ENCODE data around the gene NIPBL. TPM values are rescaled to one million over a fixed set of nuclear protein-coding genes. Genes with fewer than 3 reads are reported as not detected.

NIPBL gene
- polyA plus RNA-seq, 4 donors, result 10.8 to 37.5 (median 14.6) TPM

GRCh38 chr5:36939969-36940858, 63.6 kb downstream of the NIPBL start:
- peak; percentile 57 for DNase-seq
- no peak for FAIRE-seq
- Histone ChIP-seq H3K27ac (ENCODE audit: low read depth in 1 of 3, low read length in 2 of 3) (no peak overlapping the region), H3K36me3 (ENCODE audit: control insufficient read depth in 3 of 3, insufficient read depth in 2 of 3, low read depth in 1 of 3, low read length in 3 of 3) (no peaks in the 10 kb centered on the region), H3K4me3 (ENCODE audit: low read depth in 1 of 3, low read length in 3 of 3) (no peak overlapping the region), H3K27me3 (ENCODE audit: control insufficient read depth in 3 of 3, insufficient read depth in 3 of 3, low read length in 3 of 3) (no peaks in the 10 kb centered on the region), H3K4me1 (ENCODE audit: control insufficient read depth in 3 of 3, insufficient read depth in 2 of 3, low read depth in 1 of 3, low read length in 2 of 3) (peaks cover 2 to 8% (median 4%) of the 10 kb centered on the region in 3 donors), H3K9me3 (ENCODE audit: control insufficient read depth in 2 of 2, insufficient read depth in 1 of 2, low read depth in 1 of 2, low read length in 1 of 2) (no peaks in the 10 kb centered on the region)
- 34 to 55% (median 46%) methylated on average over 3 of the region's 3 CpGs for WGBS, 3 donors

- no peaks in the 10 kb centered on the region for H3K36me3 ChIP-seq (ENCODE audit: control insufficient read depth in 3 of 3, insufficient read depth in 2 of 3, low read depth in 1 of 3, low read length in 3 of 3)
- peaks cover 2 to 11% (median 4%) of the 10 kb centered on the region in 3 donors for H3K4me1 ChIP-seq (ENCODE audit: control insufficient read depth in 3 of 3, insufficient read depth in 2 of 3, low read depth in 1 of 3, low read length in 2 of 3)
- DNase-seq (no peak), FAIRE-seq (no peak)
- no peaks in the 10 kb centered on the region for H3K9me3 ChIP-seq (ENCODE audit: control insufficient read depth in 2 of 2, insufficient read depth in 1 of 2, low read depth in 1 of 2, low read length in 1 of 2)
- no peak overlapping the region for H3K27ac ChIP-seq (ENCODE audit: low read depth in 1 of 3, low read length in 2 of 3)
- no peaks in the 10 kb centered on the region for H3K27me3 ChIP-seq (ENCODE audit: control insufficient read depth in 3 of 3, insufficient read depth in 3 of 3, low read length in 3 of 3)
- WGBS, 3 donors, result 79 to 95% (median 90%) methylated on average over 1 of the region's 1 CpG
- H3K4me3 ChIP-seq (ENCODE audit: low read depth in 1 of 3, low read length in 3 of 3), result no peak overlapping the region
Measured at GRCh38 chr5:36943584-36943983, 67.0 kb downstream of the NIPBL start.

- H3K27ac ChIP-seq (ENCODE audit: low read depth in 1 of 3, low read length in 2 of 3), result no peak overlapping the region
- H3K9me3 ChIP-seq (ENCODE audit: control insufficient read depth in 2 of 2, insufficient read depth in 1 of 2, low read depth in 1 of 2, low read length in 1 of 2), result no peaks in the 10 kb centered on the region
- H3K36me3 ChIP-seq (ENCODE audit: control insufficient read depth in 3 of 3, insufficient read depth in 2 of 3, low read depth in 1 of 3, low read length in 3 of 3), result no peaks in the 10 kb centered on the region
- WGBS, 3 donors, result 43 to 79% (median 71%) methylated on average over 2 of the region's 2 CpGs
- DNase-seq (no peak), FAIRE-seq (no peak)
- H3K4me1 ChIP-seq (ENCODE audit: control insufficient read depth in 3 of 3, insufficient read depth in 2 of 3, low read depth in 1 of 3, low read length in 2 of 3), result peaks cover 2 to 11% (median 3%) of the 10 kb centered on the region in 3 donors
- no peaks in the 10 kb centered on the region for H3K27me3 ChIP-seq (ENCODE audit: control insufficient read depth in 3 of 3, insufficient read depth in 3 of 3, low read length in 3 of 3)
- H3K4me3 ChIP-seq (ENCODE audit: low read depth in 1 of 3, low read length in 3 of 3), result no peak overlapping the region
Measured at GRCh38 chr5:36944024-36944423, 67.5 kb downstream of the NIPBL start.

- H3K4me1 ChIP-seq (ENCODE audit: control insufficient read depth in 3 of 3, insufficient read depth in 2 of 3, low read depth in 1 of 3, low read length in 2 of 3), result peaks cover 0 to 5% (median 1%) of the 10 kb centered on the region in 3 donors
- 70 to 71% (median 70%) methylated on average over 4 of the region's 4 CpGs for WGBS, 3 donors
- no peaks in the 10 kb centered on the region for H3K9me3 ChIP-seq (ENCODE audit: control insufficient read depth in 2 of 2, insufficient read depth in 1 of 2, low read depth in 1 of 2, low read length in 1 of 2)
- DNase-seq (peak; percentile 45 to 65), FAIRE-seq (peak; percentile 47)
- H3K27me3 ChIP-seq (ENCODE audit: control insufficient read depth in 3 of 3, insufficient read depth in 3 of 3, low read length in 3 of 3), result no peaks in the 10 kb centered on the region
- no peak overlapping the region for H3K27ac ChIP-seq (ENCODE audit: low read depth in 1 of 3, low read length in 2 of 3)
- H3K36me3 ChIP-seq (ENCODE audit: control insufficient read depth in 3 of 3, insufficient read depth in 2 of 3, low read depth in 1 of 3, low read length in 3 of 3), result no peaks in the 10 kb centered on the region
- no peak overlapping the region for H3K4me3 ChIP-seq (ENCODE audit: low read depth in 1 of 3, low read length in 3 of 3)
Measured at GRCh38 chr5:36944607-36945225, 68.1 kb downstream of the NIPBL start.

GRCh38 chr5:36945687-36946086, 69.1 kb downstream of the NIPBL start:
- Histone ChIP-seq H3K27ac (ENCODE audit: low read depth in 1 of 3, low read length in 2 of 3) (no peak overlapping the region), H3K36me3 (ENCODE audit: control insufficient read depth in 3 of 3, insufficient read depth in 2 of 3, low read depth in 1 of 3, low read length in 3 of 3) (no peaks in the 10 kb centered on the region), H3K4me3 (ENCODE audit: low read depth in 1 of 3, low read length in 3 of 3) (no peak overlapping the region), H3K4me1 (ENCODE audit: control insufficient read depth in 3 of 3, insufficient read depth in 2 of 3, low read depth in 1 of 3, low read length in 2 of 3) (peaks cover 0 to 5% (median 2%) of the 10 kb centered on the region in 3 donors), H3K27me3 (ENCODE audit: control insufficient read depth in 3 of 3, insufficient read depth in 3 of 3, low read length in 3 of 3) (no peaks in the 10 kb centered on the region), H3K9me3 (ENCODE audit: control insufficient read depth in 2 of 2, insufficient read depth in 1 of 2, low read depth in 1 of 2, low read length in 1 of 2) (no peaks in the 10 kb centered on the region)
- no peak for DNase-seq
- no peak for FAIRE-seq

DNA sequence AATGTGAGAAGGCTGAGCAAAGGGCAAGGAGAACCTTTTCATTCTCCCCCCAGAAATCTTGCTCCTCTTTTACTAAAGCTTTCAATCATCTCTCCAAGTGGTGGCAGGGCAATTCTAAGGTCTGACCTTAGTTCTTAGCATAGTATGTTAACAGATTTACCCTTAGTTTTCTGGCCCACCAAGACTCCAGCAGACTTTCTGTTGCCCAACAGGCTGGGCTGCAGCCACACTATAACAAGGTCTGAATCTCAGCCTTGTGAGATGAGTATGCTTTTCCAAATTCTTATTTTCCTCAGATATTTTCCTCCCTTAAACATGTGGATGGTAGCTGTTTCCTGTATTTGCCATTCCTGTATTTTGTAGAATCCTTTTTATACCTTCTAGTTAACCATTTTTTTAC, 69.5 kb downstream of the NIPBL start:
- Histone ChIP-seq H3K9me3 (ENCODE audit: control insufficient read depth in 2 of 2, insufficient read depth in 1 of 2, low read depth in 1 of 2, low read length in 1 of 2) (no peaks in the 10 kb centered on the region), H3K36me3 (ENCODE audit: control insufficient read depth in 3 of 3, insufficient read depth in 2 of 3, low read depth in 1 of 3, low read length in 3 of 3) (no peaks in the 10 kb centered on the region), H3K27ac (ENCODE audit: low read depth in 1 of 3, low read length in 2 of 3) (no peak overlapping the region), H3K4me1 (ENCODE audit: control insufficient read depth in 3 of 3, insufficient read depth in 2 of 3, low read depth in 1 of 3, low read length in 2 of 3) (peaks cover 0 to 6% (median 2%) of the 10 kb centered on the region in 3 donors), H3K27me3 (ENCODE audit: control insufficient read depth in 3 of 3, insufficient read depth in 3 of 3, low read length in 3 of 3) (no peaks in the 10 kb centered on the region), H3K4me3 (ENCODE audit: low read depth in 1 of 3, low read length in 3 of 3) (no peak overlapping the region)
- no peak for FAIRE-seq
- no peak for DNase-seq

- Histone ChIP-seq H3K36me3 (ENCODE audit: control insufficient read depth in 3 of 3, insufficient read depth in 2 of 3, low read depth in 1 of 3, low read length in 3 of 3) (no peaks in the 10 kb centered on the region), H3K4me3 (ENCODE audit: low read depth in 1 of 3, low read length in 3 of 3) (no peak overlapping the region), H3K27me3 (ENCODE audit: control insufficient read depth in 3 of 3, insufficient read depth in 3 of 3, low read length in 3 of 3) (no peaks in the 10 kb centered on the region), H3K4me1 (ENCODE audit: control insufficient read depth in 3 of 3, insufficient read depth in 2 of 3, low read depth in 1 of 3, low read length in 2 of 3) (peaks cover 0 to 6% (median 2%) of the 10 kb centered on the region in 3 donors), H3K27ac (ENCODE audit: low read depth in 1 of 3, low read length in 2 of 3) (no peak overlapping the region), H3K9me3 (ENCODE audit: control insufficient read depth in 2 of 2, insufficient read depth in 1 of 2, low read depth in 1 of 2, low read length in 1 of 2) (no peaks in the 10 kb centered on the region)
- DNase-seq (no peak), FAIRE-seq (no peak)
Measured at GRCh38 chr5:36948041-36948440, 71.5 kb downstream of the NIPBL start.

DNA sequence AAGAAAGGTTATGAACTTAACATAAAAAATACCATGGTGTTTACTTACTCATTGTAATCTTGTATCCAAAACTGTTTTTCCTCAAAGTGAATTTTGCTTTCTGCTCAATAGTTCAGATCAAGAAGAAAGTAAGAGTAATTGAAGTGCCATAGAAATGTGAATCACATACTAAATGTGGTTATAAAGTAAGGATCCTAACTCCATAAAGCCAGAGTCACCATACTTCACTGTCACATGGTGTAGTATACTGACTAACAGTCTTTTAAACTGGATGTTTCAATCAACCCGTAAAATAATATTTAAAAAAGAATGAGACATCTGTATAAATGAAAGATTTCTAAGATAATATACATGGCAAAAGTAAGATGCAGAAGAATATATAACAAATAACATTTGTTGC, 72.1 kb downstream of the NIPBL start:
- H3K4me3 ChIP-seq (ENCODE audit: low read depth in 1 of 3, low read length in 3 of 3), result no peak overlapping the region
- no peaks in the 10 kb centered on the region for H3K36me3 ChIP-seq (ENCODE audit: control insufficient read depth in 3 of 3, insufficient read depth in 2 of 3, low read depth in 1 of 3, low read length in 3 of 3)
- no peak for DNase-seq
- no peak for FAIRE-seq
- H3K27me3 ChIP-seq (ENCODE audit: control insufficient read depth in 3 of 3, insufficient read depth in 3 of 3, low read length in 3 of 3), result no peaks in the 10 kb centered on the region
- H3K9me3 ChIP-seq (ENCODE audit: control insufficient read depth in 2 of 2, insufficient read depth in 1 of 2, low read depth in 1 of 2, low read length in 1 of 2), result no peaks in the 10 kb centered on the region
- 81 to 82% (median 82%) methylated on average over 1 of the region's 1 CpG for WGBS, 3 donors
- no peak overlapping the region for H3K27ac ChIP-seq (ENCODE audit: low read depth in 1 of 3, low read length in 2 of 3)
- H3K4me1 ChIP-seq (ENCODE audit: control insufficient read depth in 3 of 3, insufficient read depth in 2 of 3, low read depth in 1 of 3, low read length in 2 of 3), result peaks cover 0 to 6% (median 2%) of the 10 kb centered on the region in 3 donors
